Vagina (tissue), 2 donors: ENCODE results near the gene COX6B1. TPM values are rescaled to one million over a fixed set of nuclear protein-coding genes. Genes with fewer than 3 reads are reported as not detected.
A peak's percentile ranks its signal among the peaks of the same experiment; 100 is the strongest.

Experiments
- DNase-seq, 2 donors: peaks; one replicate each; pipeline ENCODE4 v3.0.0-alpha.2; 2017; ENCODE audit errors: extremely low spot score in 2 of 2
- H3K27ac ChIP-seq: fragments of 200-600 bp; sonication (generic); one replicate; pipeline ENCODE4 v1.5.1; 2019
- H3K27me3 ChIP-seq: fragments of 200-600 bp; sonication (generic); one replicate; pipeline ENCODE4 v1.5.1; 2019
- H3K36me3 ChIP-seq, 2 donors: fragments of 200-600 bp; sonication (generic); one replicate each; pipeline ENCODE4 v1.5.1; 2017 to 2019
- H3K4me1 ChIP-seq: fragments of 200-600 bp; sonication (generic); one replicate; pipeline ENCODE4 v1.5.1; 2019
- H3K4me3 ChIP-seq, 2 donors: fragments of 200-600 bp; sonication (generic); 1 replicate in 1 of 2; 2 replicates in 1 of 2; pipeline ENCODE4 v1.5.1; 2016 to 2019
- H3K9me3 ChIP-seq: fragments of 200-600 bp; sonication (generic); one replicate; pipeline ENCODE4 v1.5.1; 2019
- CTCF ChIP-seq, 3 experiments: fragments of 450-650 bp in 2 of 3; fragments of 200-600 bp in 1 of 3; sonication (generic) in 1 of 3; IDR thresholded peaks; one replicate each; pipeline ENCODE4 v1.5.1; 2017 to 2019; ENCODE audit warnings: antibody characterized with exemption in 3 of 3, mild to moderate bottlenecking in 2 of 3, moderate library complexity in 2 of 3
- POLR2A ChIP-seq, 2 donors: fragments of 450-650 bp; IDR thresholded peaks; one replicate each; pipeline ENCODE4 v1.6.1; 2017; ENCODE audit warnings: antibody characterized with exemption in 2 of 2, mild to moderate bottlenecking in 2 of 2, moderate library complexity in 2 of 2
- POLR2AphosphoS5 ChIP-seq, 2 donors: sonication (generic); formaldehyde crosslinking; IDR thresholded peaks; one replicate each; pipeline ENCODE4 v1.9.0; 2017; ENCODE audit warnings: antibody characterized with exemption in 2 of 2, mild to moderate bottlenecking in 2 of 2, low read depth in 1 of 2; ENCODE audit not compliant: insufficient read depth in 1 of 2
- intact Hi-C: fragments of 100-400 bp; cut with DNase I; formaldehyde crosslinking; loops from one replicate; pipeline ENCODE4 v1.15.1; 2023
- total RNA-seq: library from RNA; depleted of rRNA; stranded (reverse); fragments of >200 nt; gene quantifications from one replicate; pipeline ENCODE4 v1.2.3, GENCODE V29; 2016

COX6B1 gene
- total RNA-seq, 1 donor from 2014 or later: 265 TPM

DNA sequence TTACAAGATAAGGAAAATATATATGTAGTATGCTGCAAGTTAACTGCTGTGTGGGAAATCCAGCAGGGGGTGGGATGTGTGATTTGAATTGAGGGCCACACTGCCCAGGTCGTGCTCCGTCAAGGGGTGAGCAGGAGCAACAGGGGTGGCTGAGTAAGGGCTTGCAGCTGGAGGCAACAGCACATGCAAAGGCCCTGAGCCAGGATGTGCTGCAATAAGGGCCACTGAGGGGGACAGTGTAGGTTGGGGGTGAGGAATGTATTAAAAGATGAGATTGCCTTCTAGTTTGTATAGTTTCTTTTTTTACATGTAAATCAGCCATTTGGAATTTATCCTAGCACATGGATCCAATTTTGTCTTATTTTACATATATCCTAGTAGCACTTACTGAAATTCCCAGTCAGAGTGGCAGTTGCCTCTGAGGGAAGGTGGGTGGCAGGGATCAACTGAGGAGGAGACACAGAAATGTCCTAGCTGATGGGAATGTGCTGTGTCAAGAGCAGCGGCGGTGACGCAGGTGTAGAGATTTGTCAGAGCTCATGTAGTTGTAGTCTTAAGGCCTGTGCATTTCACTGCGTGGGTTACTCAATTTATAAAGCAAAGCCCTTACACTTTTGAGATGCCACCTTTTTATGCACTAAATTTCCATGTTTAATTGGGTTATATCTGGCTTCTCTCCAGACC, 24.7 kb upstream of the COX6B1 start:
- Histone ChIP-seq H3K4me1 (peaks cover 5% of the 10 kb centered on the region), H3K9me3 (no peaks in the 10 kb centered on the region), H3K4me3 (no peak overlapping the region), H3K27me3 (no peaks in the 10 kb centered on the region), H3K36me3 (peaks cover 0 to 7% of the 10 kb centered on the region in 2 donors), H3K27ac (no peak overlapping the region)
- no peak for TF ChIP-seq CTCF (IDR thresholded peaks at IDR 0.05)
- no peak for TF ChIP-seq POLR2A (IDR thresholded peaks at IDR 0.05)
- no peak for TF ChIP-seq POLR2AphosphoS5 (IDR thresholded peaks at IDR 0.05; ENCODE audit: insufficient read depth in 1 of 2, low read depth in 1 of 2)
- no peak for DNase-seq
- intact Hi-C loops: no loop called here

DNA sequence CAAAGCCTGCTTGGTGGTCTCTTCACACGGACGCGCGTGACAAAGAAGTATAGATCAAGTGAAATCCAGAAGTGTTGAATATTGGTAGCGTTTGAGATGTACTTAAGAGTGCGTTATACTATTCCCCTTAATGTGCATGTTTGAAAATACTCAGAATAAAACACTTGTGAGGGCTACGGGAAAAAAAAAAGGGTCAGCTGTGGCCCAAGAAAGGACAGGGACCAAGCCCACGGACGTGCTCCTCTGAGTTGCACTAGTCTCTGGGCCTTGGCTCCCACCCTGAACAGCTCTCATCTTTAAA, 19.9 kb upstream of the COX6B1 start:
- TF ChIP-seq POLR2A (IDR thresholded peaks at IDR 0.05) (no peak), CTCF (IDR thresholded peaks at IDR 0.05) (no peak), POLR2AphosphoS5 (IDR thresholded peaks at IDR 0.05; ENCODE audit: insufficient read depth in 1 of 2, low read depth in 1 of 2) (no peak)
- peaks cover 0 to 30% of the 10 kb centered on the region in 2 donors for H3K36me3 ChIP-seq
- H3K27me3 ChIP-seq: no peaks in the 10 kb centered on the region
- intact Hi-C loops: no loop called here
- DNase-seq: no peak
- H3K4me3 ChIP-seq: peak overlapping the region; percentile 80 to 84
- no peaks in the 10 kb centered on the region for H3K9me3 ChIP-seq
- peak overlapping the region; percentile 88 for H3K27ac ChIP-seq
- H3K4me1 ChIP-seq: peaks cover 23% of the 10 kb centered on the region

GRCh38 chr19:35628565-35629331, 19.4 kb upstream of the COX6B1 start, which contains the start of gene RBM42:
Gene RBM42 (plus strand): TSS chr19:35629036. CDS start chr19:35629154, 118 bp downstream.
- H3K4me3 ChIP-seq: peak within 1 kb of the TSS; percentile 80 to 84
- peak; percentile 93 to 96 for TF ChIP-seq POLR2AphosphoS5 (IDR thresholded peaks at IDR 0.05; ENCODE audit: insufficient read depth in 1 of 2, low read depth in 1 of 2)
- TF ChIP-seq CTCF (IDR thresholded peaks at IDR 0.05): no peak
- TF ChIP-seq POLR2A (IDR thresholded peaks at IDR 0.05): peak in 1 of 2 donors; percentile 43
- no peaks in the 10 kb centered on the region for H3K9me3 ChIP-seq
- no peaks in the 10 kb centered on the region for H3K27me3 ChIP-seq
- H3K4me1 ChIP-seq: peaks cover 23% of the 10 kb centered on the region
- peak within 1 kb of the TSS; percentile 88 for H3K27ac ChIP-seq
- peaks cover 0 to 36% of the 10 kb centered on the region in 2 donors for H3K36me3 ChIP-seq
- peak; percentile 98 to 99 for DNase-seq
- intact Hi-C loops: no loop called here

- peak overlapping the region; percentile 88 for H3K27ac ChIP-seq
- intact Hi-C loops: no loop called here
- no peak for TF ChIP-seq POLR2A (IDR thresholded peaks at IDR 0.05)
- TF ChIP-seq CTCF (IDR thresholded peaks at IDR 0.05): no peak
- TF ChIP-seq POLR2AphosphoS5 (IDR thresholded peaks at IDR 0.05; ENCODE audit: insufficient read depth in 1 of 2, low read depth in 1 of 2): no peak
- peaks cover 23% of the 10 kb centered on the region for H3K4me1 ChIP-seq
- DNase-seq: no peak
- no peaks in the 10 kb centered on the region for H3K9me3 ChIP-seq
- H3K27me3 ChIP-seq: no peaks in the 10 kb centered on the region
- peaks cover 0 to 41% of the 10 kb centered on the region in 2 donors for H3K36me3 ChIP-seq
- H3K4me3 ChIP-seq: peak overlapping the region; percentile 80 to 84
Measured at GRCh38 chr19:35629332-35629633, 18.8 kb upstream of the COX6B1 start.
